Fibroblast of mammary gland (primary cell): Measurements from ENCODE around the gene TMEM131.
A peak's percentile ranks its signal among the peaks of the same experiment; 100 is the strongest.

Experiments
- DNase-seq: peaks from one replicate; pipeline ENCODE4 v3.0.0-alpha.2; 2010; ENCODE audit warnings: low read depth
- H3K4me3 ChIP-seq: 2 replicates; pipeline ENCODE4 v1.5.1; 2011; ENCODE audit warnings: low read depth, mild to moderate bottlenecking, low read length, moderate library complexity; ENCODE audit not compliant: control insufficient read depth
- CTCF ChIP-seq: conservative IDR thresholded peaks from 2 replicates; pipeline ENCODE4 v1.5.1; 2011; ENCODE audit warnings: low read depth, low read length, inconsistent platforms; ENCODE audit not compliant: control insufficient read depth, insufficient read depth

TMEM131 gene

GRCh38 chr2:97751752-97752151 lies 244.0 kb downstream of the TMEM131 start:
- peak; percentile 31 for DNase-seq
- H3K4me3 ChIP-seq, result no peak overlapping the region
- TF ChIP-seq CTCF, result no peak

DNA sequence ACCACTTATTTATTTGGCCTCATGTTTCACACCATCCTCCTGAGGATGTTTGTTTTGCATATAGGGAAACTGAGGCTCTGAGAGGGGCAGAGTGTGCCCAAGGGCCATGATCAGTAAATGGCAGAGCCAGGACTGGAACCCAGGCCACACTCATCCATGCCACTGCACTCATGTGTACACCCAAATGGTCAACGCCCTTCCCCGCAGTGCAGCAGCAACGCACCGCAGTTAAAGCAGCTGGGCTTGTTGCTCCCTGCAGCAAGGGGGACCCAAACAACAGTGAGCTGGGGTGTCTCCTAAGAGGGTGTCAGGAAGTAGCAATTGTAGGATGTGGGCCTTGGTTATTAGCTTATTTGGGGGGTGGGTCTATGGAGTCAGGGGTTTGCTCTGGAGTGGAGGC lies 245.7 kb downstream of the TMEM131 start:
- H3K4me3 ChIP-seq, result no peak overlapping the region
- TF ChIP-seq CTCF, result no peak
- DNase-seq, result no peak

- H3K4me3 ChIP-seq, result no peak overlapping the region
- no peak for TF ChIP-seq CTCF
- no peak for DNase-seq
Measured at GRCh38 chr2:97749581-97749980, 246.2 kb downstream of the TMEM131 start.

GRCh38 chr2:97747716-97748115 lies 248.0 kb downstream of the TMEM131 start:
- TF ChIP-seq CTCF, result no peak
- no peak overlapping the region for H3K4me3 ChIP-seq
- DNase-seq, result peak; percentile 45

DNA sequence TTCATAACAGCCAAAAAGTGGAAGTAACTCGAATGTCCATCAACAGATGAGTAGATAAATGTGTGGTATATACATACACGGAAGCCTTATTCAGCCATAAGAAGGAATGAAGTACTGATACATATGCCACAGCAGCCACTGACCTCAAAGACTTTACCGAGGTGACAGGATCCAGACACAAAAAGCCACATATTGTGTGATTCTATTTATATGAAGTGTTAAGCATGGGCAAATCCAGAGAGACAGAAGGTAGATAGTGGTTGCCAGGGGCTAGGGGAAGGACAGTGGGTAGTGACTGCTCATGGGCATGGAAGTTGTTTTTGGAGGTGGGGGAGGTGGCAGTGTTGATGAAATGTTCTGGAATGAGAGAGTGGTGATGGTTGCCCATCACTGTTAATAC lies 248.5 kb downstream of the TMEM131 start:
- H3K4me3 ChIP-seq, result no peak overlapping the region
- no peak for DNase-seq
- no peak for TF ChIP-seq CTCF

DNA sequence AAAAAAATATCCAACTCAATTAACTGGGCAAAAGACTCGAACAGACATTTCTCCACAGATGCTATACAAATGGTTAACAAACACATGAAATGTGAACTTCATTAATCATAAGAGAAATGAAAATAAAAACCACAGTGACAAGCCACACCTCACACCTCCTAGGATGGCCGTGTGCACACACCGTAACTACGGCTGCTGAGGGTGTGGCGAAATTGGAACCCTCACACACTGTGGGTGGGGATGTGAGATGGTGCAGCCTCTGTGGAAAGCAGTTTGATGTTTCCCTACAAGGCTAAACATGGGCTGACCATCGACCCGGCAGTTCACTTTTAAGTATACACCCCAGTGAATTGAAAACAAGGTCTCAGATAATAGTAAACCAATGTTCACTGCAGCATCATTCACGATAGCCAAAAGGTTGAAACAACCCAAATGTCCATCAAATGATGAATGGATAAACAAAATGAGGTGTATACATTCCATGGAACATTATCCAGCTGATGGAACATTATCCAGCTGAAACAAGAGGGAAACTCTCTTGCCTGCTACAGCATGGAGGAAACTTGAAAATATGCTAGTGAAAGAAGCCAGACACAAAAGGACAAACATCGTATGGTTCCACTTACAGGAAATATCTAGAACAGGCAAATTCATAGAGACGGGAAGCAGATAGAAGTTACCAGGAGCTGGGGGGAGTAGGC lies 250.1 kb downstream of the TMEM131 start:
- H3K4me3 ChIP-seq, result no peak overlapping the region
- no peak for TF ChIP-seq CTCF
- DNase-seq, result no peak

GRCh38 chr2:97743913-97744312 lies 251.8 kb downstream of the TMEM131 start:
- no peak for TF ChIP-seq CTCF
- no peak overlapping the region for H3K4me3 ChIP-seq
- no peak for DNase-seq
